HG03060 (cell line): ENCODE measurements around the gene CNNM1.
A peak's percentile ranks its signal among the peaks of the same experiment; 100 is the strongest.

Source experiments
- ATAC-seq: cut with Tn5 transposase; IDR thresholded peaks from one replicate; pipeline ENCODE4 v1.9.1; 2021; ENCODE audit warnings: low read depth, moderate number of reproducible peaks; ENCODE audit not compliant: unreplicated experiment

The CNNM1 gene

GRCh38 chr10:99369551-99369950 lies 40.4 kb downstream of the CNNM1 start:
- no peak for ATAC-seq

- peak; percentile 78 for ATAC-seq
Measured at GRCh38 chr10:99370993-99371392, 41.8 kb downstream of the CNNM1 start.

- no peak for ATAC-seq
Measured at GRCh38 chr10:99372546-99373271, 43.6 kb downstream of the CNNM1 start.

- ATAC-seq: no peak
Measured at GRCh38 chr10:99374526-99374925, 45.4 kb downstream of the CNNM1 start.

- ATAC-seq: no peak
Measured at GRCh38 chr10:99374972-99375371, 45.8 kb downstream of the CNNM1 start.

- no peak for ATAC-seq
Measured at GRCh38 chr10:99375426-99375825, 46.3 kb downstream of the CNNM1 start.

- ATAC-seq: no peak
Measured at GRCh38 chr10:99382176-99382575, 53.0 kb downstream of the CNNM1 start.

- no peak for ATAC-seq
Measured at GRCh38 chr10:99387071-99387470, 57.9 kb downstream of the CNNM1 start.

- ATAC-seq: no peak
Measured at GRCh38 chr10:99387541-99387940, 58.4 kb downstream of the CNNM1 start.

GRCh38 chr10:99389729-99390480 lies 60.7 kb downstream of the CNNM1 start:
- no peak for ATAC-seq

GRCh38 chr10:99391346-99391745 lies 62.2 kb downstream of the CNNM1 start:
- ATAC-seq: no peak

- no peak for ATAC-seq
Measured at GRCh38 chr10:99393036-99393435, 63.9 kb downstream of the CNNM1 start.

- no peak for ATAC-seq
Measured at GRCh38 chr10:99393683-99394082, 64.5 kb downstream of the CNNM1 start.

GRCh38 chr10:99394256-99394655 lies 65.1 kb downstream of the CNNM1 start:
- no peak for ATAC-seq

- ATAC-seq: no peak
Measured at GRCh38 chr10:99394761-99395386, 65.7 kb downstream of the CNNM1 start.

- ATAC-seq: no peak
Measured at GRCh38 chr10:99395750-99396445, 66.7 kb downstream of the CNNM1 start.

GRCh38 chr10:99396471-99396870 lies 67.3 kb downstream of the CNNM1 start:
- ATAC-seq: no peak

GRCh38 chr10:99399664-99400063 lies 70.5 kb downstream of the CNNM1 start:
- no peak for ATAC-seq

- no peak for ATAC-seq
Measured at GRCh38 chr10:99403674-99404073, 74.5 kb downstream of the CNNM1 start.

- ATAC-seq: no peak
Measured at GRCh38 chr10:99406149-99406548, 77.0 kb downstream of the CNNM1 start.

- ATAC-seq: no peak
Measured at GRCh38 chr10:99410146-99410545, 81.0 kb downstream of the CNNM1 start.
